ENCODE data around the gene RFX4.
"Not testable (repeated sequence)": the region's sequence is repeated elsewhere in the genome, so short reads cannot be mapped to it uniquely, and the experiment has no call there.

The RFX4 gene

DNA sequence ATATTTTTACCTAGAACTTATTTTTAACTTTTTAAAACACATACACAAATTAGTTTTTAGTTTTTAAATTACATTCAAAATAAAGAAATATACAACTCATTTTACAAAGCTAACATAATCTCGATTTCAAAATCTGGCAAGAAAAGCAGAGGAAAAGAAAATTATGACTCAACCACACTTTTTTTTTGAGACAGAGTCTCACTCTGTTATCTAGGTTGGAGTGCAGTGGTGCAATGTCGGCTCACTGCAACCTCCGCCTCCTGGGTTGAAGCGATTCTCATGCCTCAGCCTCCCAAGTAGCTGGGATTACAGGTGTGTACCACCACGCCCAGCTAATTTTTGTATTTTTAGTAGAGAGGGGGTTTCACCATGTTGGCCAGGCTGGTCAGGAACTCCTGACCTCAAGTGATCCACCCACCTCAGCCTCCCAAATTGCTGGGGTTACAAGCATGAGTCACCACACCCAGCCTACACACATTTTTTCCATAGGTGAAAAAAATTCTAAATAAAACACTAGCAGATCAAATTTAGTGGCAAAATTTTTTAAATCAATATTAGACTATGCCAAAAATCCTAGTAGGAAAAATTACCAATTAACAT, 143.9 kb downstream of the RFX4 start:
- H3K4me3 ChIP-seq (ENCODE audit: low read depth, low read length); H3K36me3 ChIP-seq (ENCODE audit: insufficient read depth, low read length); H3K27me3 ChIP-seq (ENCODE audit: insufficient read depth, low read length); H3K79me2 ChIP-seq (ENCODE audit: control insufficient read depth, insufficient read depth, low read length, unreplicated experiment); H3K27ac ChIP-seq (ENCODE audit: low read depth, low read length); H3K4me1 ChIP-seq (ENCODE audit: control insufficient read depth, insufficient read depth, low read length, unreplicated experiment); H2AFZ ChIP-seq (ENCODE audit: low read length, unreplicated experiment): not testable (repeated sequence)

DNA sequence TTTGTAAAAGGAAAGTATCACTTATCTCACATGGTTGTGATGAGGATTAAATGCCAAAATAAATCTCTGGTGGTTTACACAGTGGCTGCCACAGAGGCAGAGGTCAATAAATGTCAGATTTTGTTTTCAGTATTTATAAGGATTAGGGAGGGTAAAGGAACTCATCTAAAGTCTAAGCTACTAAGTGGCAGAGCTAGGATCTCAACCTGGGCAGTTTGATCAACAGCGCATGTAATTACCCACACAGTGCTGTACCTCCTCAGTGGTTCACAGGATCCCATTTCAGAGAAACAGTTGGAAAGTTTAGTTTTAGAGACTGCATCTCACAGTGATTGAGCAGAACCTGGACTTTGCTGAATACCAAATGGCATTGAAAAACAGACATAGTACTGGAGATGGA, 146.8 kb downstream of the RFX4 start:
- no peak overlapping the region for H3K4me3 ChIP-seq (ENCODE audit: low read depth, low read length)
- H3K4me1 ChIP-seq (ENCODE audit: control insufficient read depth, insufficient read depth, low read length, unreplicated experiment): no peaks in the 10 kb centered on the region
- H3K27ac ChIP-seq (ENCODE audit: low read depth, low read length): no peak overlapping the region
- H3K36me3 ChIP-seq (ENCODE audit: insufficient read depth, low read length): no peaks in the 10 kb centered on the region
- no peaks in the 10 kb centered on the region for H3K79me2 ChIP-seq (ENCODE audit: control insufficient read depth, insufficient read depth, low read length, unreplicated experiment)
- H2AFZ ChIP-seq (ENCODE audit: low read length, unreplicated experiment): no peak overlapping the region
- no peaks in the 10 kb centered on the region for H3K27me3 ChIP-seq (ENCODE audit: insufficient read depth, low read length)

DNA sequence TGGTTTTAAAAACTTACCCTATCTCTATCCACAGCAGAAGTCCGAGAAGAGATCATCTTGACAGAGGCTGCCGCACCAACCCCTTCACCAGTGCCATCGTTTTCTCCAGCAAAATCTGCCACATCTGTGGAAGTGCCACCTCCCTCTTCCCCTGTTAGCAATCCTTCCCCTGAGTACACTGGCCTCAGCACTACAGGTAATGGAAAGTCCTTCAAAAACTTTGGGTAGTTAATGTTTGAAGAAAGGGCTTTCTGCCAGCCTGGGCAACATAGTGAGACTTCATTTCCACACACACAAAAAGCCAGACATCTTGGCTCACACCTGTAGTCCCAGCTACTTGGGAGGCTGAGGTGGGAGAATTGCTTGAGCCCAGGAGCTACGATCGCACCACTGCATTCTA, 150.1 kb downstream of the RFX4 start:
- H2AFZ ChIP-seq (ENCODE audit: low read length, unreplicated experiment): no peak overlapping the region
- H3K27me3 ChIP-seq (ENCODE audit: insufficient read depth, low read length): no peaks in the 10 kb centered on the region
- H3K79me2 ChIP-seq (ENCODE audit: control insufficient read depth, insufficient read depth, low read length, unreplicated experiment): no peaks in the 10 kb centered on the region
- no peaks in the 10 kb centered on the region for H3K36me3 ChIP-seq (ENCODE audit: insufficient read depth, low read length)
- H3K4me3 ChIP-seq (ENCODE audit: low read depth, low read length): no peak overlapping the region
- H3K27ac ChIP-seq (ENCODE audit: low read depth, low read length): no peak overlapping the region
- H3K4me1 ChIP-seq (ENCODE audit: control insufficient read depth, insufficient read depth, low read length, unreplicated experiment): no peaks in the 10 kb centered on the region

DNA sequence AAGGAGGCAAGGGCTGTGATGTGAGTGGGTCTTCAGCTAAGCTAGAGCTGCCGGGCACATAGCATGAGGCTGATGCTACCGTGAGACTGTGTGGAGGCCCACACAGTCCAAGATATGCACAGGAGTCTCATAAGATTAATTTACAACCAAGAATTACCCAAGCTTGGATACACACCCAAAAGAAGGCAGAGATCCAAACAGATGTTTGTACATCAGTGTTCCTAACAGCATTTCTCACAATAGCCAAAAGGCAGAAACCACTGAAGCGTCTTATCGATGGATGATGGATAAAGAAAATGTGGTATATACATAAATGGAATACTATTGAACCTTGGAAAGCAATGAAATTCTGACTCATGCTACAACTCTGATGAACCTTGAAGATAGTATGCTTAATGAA, 150.9 kb downstream of the RFX4 start:
- H3K4me3 ChIP-seq (ENCODE audit: low read depth, low read length): no peak overlapping the region
- no peak overlapping the region for H2AFZ ChIP-seq (ENCODE audit: low read length, unreplicated experiment)
- no peaks in the 10 kb centered on the region for H3K27me3 ChIP-seq (ENCODE audit: insufficient read depth, low read length)
- no peak overlapping the region for H3K27ac ChIP-seq (ENCODE audit: low read depth, low read length)
- H3K79me2 ChIP-seq (ENCODE audit: control insufficient read depth, insufficient read depth, low read length, unreplicated experiment): no peaks in the 10 kb centered on the region
- no peaks in the 10 kb centered on the region for H3K4me1 ChIP-seq (ENCODE audit: control insufficient read depth, insufficient read depth, low read length, unreplicated experiment)
- no peaks in the 10 kb centered on the region for H3K36me3 ChIP-seq (ENCODE audit: insufficient read depth, low read length)

DNA sequence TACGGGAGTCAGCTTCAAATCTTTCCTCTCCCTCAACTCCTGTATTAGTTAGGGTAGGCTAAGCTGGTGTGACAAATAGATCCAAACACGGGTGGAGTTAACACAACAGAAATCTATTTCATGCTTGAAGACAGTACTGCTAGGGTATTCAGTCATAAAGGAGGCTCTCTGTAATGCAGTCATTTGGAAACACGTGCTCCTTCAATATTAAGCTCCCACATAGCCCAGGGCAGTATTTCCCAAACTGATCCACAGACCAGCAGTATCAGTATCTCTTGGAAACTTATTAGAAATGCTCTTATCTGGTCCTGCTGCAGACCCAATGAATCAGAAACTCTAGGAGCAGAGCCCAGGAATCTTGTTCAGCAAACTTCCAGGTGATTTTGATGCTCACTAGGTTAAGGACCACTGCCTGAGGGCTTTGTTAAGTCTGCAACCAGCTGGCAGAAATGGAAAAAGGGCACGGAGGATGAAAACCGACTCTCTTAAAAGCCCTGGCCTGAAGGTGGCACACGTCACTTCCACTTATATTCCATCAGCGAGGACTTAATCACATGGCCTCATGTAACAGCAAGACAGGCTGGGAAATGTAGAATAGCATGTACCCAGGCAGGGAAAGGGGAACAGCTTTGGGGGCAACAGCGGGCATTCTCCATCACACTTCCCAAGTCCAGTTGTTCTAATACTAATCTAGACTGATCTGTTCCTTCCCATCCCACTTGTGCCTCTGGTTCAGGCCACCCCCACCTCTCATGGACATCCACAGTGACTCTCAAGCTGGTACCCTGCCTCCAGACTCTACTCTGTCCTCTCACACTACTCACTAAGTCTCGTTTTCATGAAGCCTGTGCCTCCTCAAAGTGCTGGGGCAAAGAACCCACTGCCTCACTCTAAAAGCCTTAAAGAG, 153.5 kb downstream of the RFX4 start:
- Histone ChIP-seq H3K79me2 (ENCODE audit: control insufficient read depth, insufficient read depth, low read length, unreplicated experiment) (no peaks in the 10 kb centered on the region), H3K36me3 (ENCODE audit: insufficient read depth, low read length) (no peaks in the 10 kb centered on the region), H2AFZ (ENCODE audit: low read length, unreplicated experiment) (no peak overlapping the region), H3K27ac (ENCODE audit: low read depth, low read length) (no peak overlapping the region), H3K4me1 (ENCODE audit: control insufficient read depth, insufficient read depth, low read length, unreplicated experiment) (no peaks in the 10 kb centered on the region), H3K4me3 (ENCODE audit: low read depth, low read length) (no peak overlapping the region), H3K27me3 (ENCODE audit: insufficient read depth, low read length) (no peaks in the 10 kb centered on the region)

DNA sequence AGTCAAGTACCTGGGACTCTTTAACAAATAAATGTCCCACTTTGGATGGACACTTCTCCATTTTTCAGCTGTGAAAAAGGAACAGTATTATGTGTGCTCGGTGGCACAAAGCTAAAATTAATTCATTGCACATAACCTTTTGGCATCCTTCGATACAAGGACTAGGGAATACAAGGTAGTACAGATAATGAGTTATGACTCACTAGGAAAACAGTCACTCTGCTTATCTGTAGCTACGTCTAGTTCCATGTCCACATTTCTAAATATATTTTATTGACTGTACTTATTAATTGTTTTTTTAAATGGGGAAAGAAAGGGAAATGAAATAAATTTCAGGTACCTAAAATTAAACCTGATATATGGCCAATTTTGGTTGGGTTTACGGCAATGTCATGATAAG, 156.5 kb downstream of the RFX4 start:
- Histone ChIP-seq H2AFZ (ENCODE audit: low read length, unreplicated experiment) (no peak overlapping the region), H3K4me1 (ENCODE audit: control insufficient read depth, insufficient read depth, low read length, unreplicated experiment) (no peaks in the 10 kb centered on the region), H3K4me3 (ENCODE audit: low read depth, low read length) (no peak overlapping the region), H3K27me3 (ENCODE audit: insufficient read depth, low read length) (peaks cover 18% of the 10 kb centered on the region), H3K36me3 (ENCODE audit: insufficient read depth, low read length) (no peaks in the 10 kb centered on the region), H3K79me2 (ENCODE audit: control insufficient read depth, insufficient read depth, low read length, unreplicated experiment) (no peaks in the 10 kb centered on the region), H3K27ac (ENCODE audit: low read depth, low read length) (no peak overlapping the region)

DNA sequence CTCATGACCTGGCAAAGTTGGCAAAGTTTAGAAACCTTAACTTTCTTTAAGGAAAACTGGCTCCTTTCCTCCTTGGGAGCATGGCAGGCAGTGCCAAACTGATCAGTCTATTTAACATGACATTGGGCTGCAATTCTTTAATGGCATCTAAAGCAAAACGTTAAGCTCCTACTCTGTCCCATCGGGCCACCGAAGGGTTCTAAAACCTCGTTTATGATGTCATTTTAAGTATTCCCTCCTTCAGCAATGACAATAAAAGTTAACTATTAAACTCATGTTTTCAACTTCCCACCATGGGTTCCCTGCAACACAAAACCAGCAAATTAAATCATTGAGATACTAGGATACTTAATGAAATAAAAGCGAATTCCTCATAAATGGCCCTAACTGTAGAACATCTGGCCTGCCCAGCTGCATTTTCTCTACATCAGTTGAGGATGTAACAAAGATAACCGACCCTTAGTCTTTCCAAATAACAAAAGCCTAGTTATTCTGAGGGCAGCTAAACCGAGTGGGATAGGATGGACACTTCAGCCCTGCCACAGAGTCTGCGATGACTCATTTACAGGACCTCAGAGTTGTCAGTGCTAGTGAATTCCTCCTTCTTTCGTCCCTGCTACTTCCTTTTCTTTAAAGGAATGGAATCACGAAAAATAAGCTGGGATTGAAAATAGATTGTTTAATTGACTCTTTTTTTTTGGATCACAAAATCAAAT, 157.2 kb downstream of the RFX4 start:
- Histone ChIP-seq H3K4me3 (ENCODE audit: low read depth, low read length) (no peak overlapping the region), H2AFZ (ENCODE audit: low read length, unreplicated experiment) (no peak overlapping the region), H3K79me2 (ENCODE audit: control insufficient read depth, insufficient read depth, low read length, unreplicated experiment) (no peaks in the 10 kb centered on the region), H3K4me1 (ENCODE audit: control insufficient read depth, insufficient read depth, low read length, unreplicated experiment) (no peaks in the 10 kb centered on the region), H3K36me3 (ENCODE audit: insufficient read depth, low read length) (no peaks in the 10 kb centered on the region), H3K27me3 (ENCODE audit: insufficient read depth, low read length) (peaks cover 25% of the 10 kb centered on the region), H3K27ac (ENCODE audit: low read depth, low read length) (no peak overlapping the region)

DNA sequence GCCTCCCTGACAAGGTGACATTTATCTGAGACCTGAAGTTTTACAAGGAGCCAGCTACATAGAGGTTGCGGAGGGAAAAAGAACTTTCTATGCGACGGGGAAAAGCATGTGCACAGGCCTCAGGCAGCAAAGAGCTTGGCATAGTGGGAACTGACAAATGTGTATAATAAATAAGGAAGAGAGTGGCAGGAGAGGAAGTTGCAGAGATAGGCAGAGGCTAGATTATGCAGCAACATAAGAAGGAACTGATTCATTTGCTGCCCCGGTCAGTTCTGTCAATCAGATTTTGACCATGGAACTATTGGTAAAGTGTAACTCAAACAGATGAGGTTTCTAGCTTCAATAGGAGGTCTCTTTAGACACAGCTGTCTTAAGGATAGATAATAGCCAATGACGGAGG, 158.0 kb downstream of the RFX4 start:
- H3K79me2 ChIP-seq (ENCODE audit: control insufficient read depth, insufficient read depth, low read length, unreplicated experiment): no peaks in the 10 kb centered on the region
- no peaks in the 10 kb centered on the region for H3K4me1 ChIP-seq (ENCODE audit: control insufficient read depth, insufficient read depth, low read length, unreplicated experiment)
- no peak overlapping the region for H2AFZ ChIP-seq (ENCODE audit: low read length, unreplicated experiment)
- no peak overlapping the region for H3K27ac ChIP-seq (ENCODE audit: low read depth, low read length)
- peaks cover 27% of the 10 kb centered on the region for H3K27me3 ChIP-seq (ENCODE audit: insufficient read depth, low read length)
- H3K36me3 ChIP-seq (ENCODE audit: insufficient read depth, low read length): no peaks in the 10 kb centered on the region
- H3K4me3 ChIP-seq (ENCODE audit: low read depth, low read length): no peak overlapping the region

DNA sequence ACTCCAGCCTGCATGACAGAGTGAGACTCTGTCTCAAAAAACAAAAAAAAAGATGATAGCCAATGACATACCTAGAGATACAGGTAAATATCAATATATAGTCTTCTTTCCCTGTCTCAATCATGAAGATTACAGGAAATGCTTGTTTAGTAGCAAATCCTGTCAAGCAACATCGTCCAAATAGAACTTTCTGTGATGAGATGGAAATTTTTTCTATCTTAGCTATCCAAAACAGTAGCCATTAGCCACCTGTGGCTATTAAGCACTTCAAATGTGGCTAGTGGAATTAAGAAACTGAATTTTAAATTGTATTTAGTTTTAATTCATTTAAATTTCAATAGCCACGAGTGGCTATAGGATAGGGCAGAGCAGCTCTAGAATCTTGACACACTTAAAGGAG, 158.4 kb downstream of the RFX4 start:
- H3K27ac ChIP-seq (ENCODE audit: low read depth, low read length): no peak overlapping the region
- no peaks in the 10 kb centered on the region for H3K79me2 ChIP-seq (ENCODE audit: control insufficient read depth, insufficient read depth, low read length, unreplicated experiment)
- no peaks in the 10 kb centered on the region for H3K36me3 ChIP-seq (ENCODE audit: insufficient read depth, low read length)
- H3K27me3 ChIP-seq (ENCODE audit: insufficient read depth, low read length): peaks cover 27% of the 10 kb centered on the region
- no peaks in the 10 kb centered on the region for H3K4me1 ChIP-seq (ENCODE audit: control insufficient read depth, insufficient read depth, low read length, unreplicated experiment)
- H3K4me3 ChIP-seq (ENCODE audit: low read depth, low read length): no peak overlapping the region
- no peak overlapping the region for H2AFZ ChIP-seq (ENCODE audit: low read length, unreplicated experiment)

DNA sequence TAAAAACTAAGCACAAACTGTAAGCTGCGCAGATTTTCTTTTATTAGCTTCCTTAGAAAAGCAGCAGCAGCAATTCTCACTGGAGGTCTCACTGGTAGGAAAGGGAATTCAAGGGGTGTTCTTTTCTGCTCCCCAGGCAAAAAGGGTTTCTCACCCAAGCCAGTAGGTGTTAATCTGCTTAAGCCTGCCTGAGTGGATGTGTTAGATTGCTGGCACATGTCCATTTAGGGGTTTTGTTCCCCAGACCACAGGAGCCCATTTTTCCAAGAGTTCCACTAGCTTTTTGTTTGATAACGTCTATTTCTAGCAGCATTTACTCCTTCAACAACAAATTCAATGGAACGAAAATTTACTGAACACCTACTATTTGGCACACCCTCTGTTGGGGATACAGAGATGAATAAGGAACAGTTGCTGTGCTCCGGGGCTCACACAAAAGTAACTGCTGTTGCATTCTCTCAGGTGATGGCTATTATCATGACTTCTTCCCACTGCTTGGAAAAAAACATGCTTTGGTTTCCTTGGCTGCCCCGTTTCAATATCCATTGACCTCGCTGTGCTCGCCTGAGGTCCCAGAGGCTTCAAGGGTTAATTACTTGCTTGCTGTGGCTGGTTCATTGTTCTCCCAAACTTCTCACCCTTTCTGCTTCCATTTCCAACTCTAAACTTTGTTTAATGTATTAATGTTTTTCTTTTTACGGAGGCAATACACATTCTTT, 160.6 kb downstream of the RFX4 start:
- Histone ChIP-seq H3K79me2 (ENCODE audit: control insufficient read depth, insufficient read depth, low read length, unreplicated experiment) (no peaks in the 10 kb centered on the region), H3K4me1 (ENCODE audit: control insufficient read depth, insufficient read depth, low read length, unreplicated experiment) (no peaks in the 10 kb centered on the region), H3K36me3 (ENCODE audit: insufficient read depth, low read length) (no peaks in the 10 kb centered on the region), H3K4me3 (ENCODE audit: low read depth, low read length) (no peak overlapping the region), H2AFZ (ENCODE audit: low read length, unreplicated experiment) (no peak overlapping the region), H3K27ac (ENCODE audit: low read depth, low read length) (no peak overlapping the region), H3K27me3 (ENCODE audit: insufficient read depth, low read length) (peaks cover 27% of the 10 kb centered on the region)
